ENCODE data around the gene ITGA1. TPM values are rescaled to one million over a fixed set of nuclear protein-coding genes. Genes with fewer than 3 reads are reported as not detected.

Gene ITGA1
- total RNA-seq, 2 donors from 2014 or later, result 129 to 136 TPM

- Mint-ChIP-seq H3K9me3 (peaks cover 4% of the 10 kb centered on the region), H3K4me1 (ENCODE audit: low read depth in 2 of 2) (peaks cover 25 to 29% of the 10 kb centered on the region in 2 donors), H3K36me3 (no peaks in the 10 kb centered on the region), H3K27me3 (peaks cover 0 to 14% of the 10 kb centered on the region in 2 donors), H3K4me3 (no peak overlapping the region), H3K27ac (no peak overlapping the region)
- no peak for ATAC-seq
- DNase-seq (ENCODE audit: low spot score), result no peak
These were observed 8.9 kb upstream of the ITGA1 start for GRCh38 chr5:52778781-52779180.

GRCh38 chr5:52779213-52779612 is 8.5 kb upstream of the ITGA1 start:
- H3K27me3 Mint-ChIP-seq, result peaks cover 0 to 11% of the 10 kb centered on the region in 2 donors
- no peak overlapping the region for H3K4me3 Mint-ChIP-seq
- no peaks in the 10 kb centered on the region for H3K36me3 Mint-ChIP-seq
- no peak for ATAC-seq
- H3K4me1 Mint-ChIP-seq (ENCODE audit: low read depth in 2 of 2), result peaks cover 21 to 26% of the 10 kb centered on the region in 2 donors
- no peak overlapping the region for H3K27ac Mint-ChIP-seq
- no peak for DNase-seq (ENCODE audit: low spot score)
- H3K9me3 Mint-ChIP-seq, result peaks cover 4% of the 10 kb centered on the region

GRCh38 chr5:52783226-52783959 is 4.3 kb upstream of the ITGA1 start:
- H3K36me3 Mint-ChIP-seq, result no peaks in the 10 kb centered on the region
- ATAC-seq (no peak), DNase-seq (ENCODE audit: low spot score) (no peak)
- H3K4me3 Mint-ChIP-seq, result no peak overlapping the region
- peaks cover 22 to 23% of the 10 kb centered on the region in 2 donors for H3K4me1 Mint-ChIP-seq (ENCODE audit: low read depth in 2 of 2)
- no peaks in the 10 kb centered on the region for H3K9me3 Mint-ChIP-seq
- peak overlapping the region in 1 of 2 donors; percentile 44 for H3K27ac Mint-ChIP-seq
- peaks cover 9 to 18% of the 10 kb centered on the region in 2 donors for H3K27me3 Mint-ChIP-seq

- H3K27me3 Mint-ChIP-seq, result peaks cover 7 to 18% of the 10 kb centered on the region in 2 donors
- DNase-seq (ENCODE audit: low spot score) (no peak), ATAC-seq (no peak)
- H3K27ac Mint-ChIP-seq, result peak overlapping the region in 1 of 2 donors; percentile 26
- peaks cover 26 to 29% of the 10 kb centered on the region in 2 donors for H3K4me1 Mint-ChIP-seq (ENCODE audit: low read depth in 2 of 2)
- no peaks in the 10 kb centered on the region for H3K9me3 Mint-ChIP-seq
- H3K4me3 Mint-ChIP-seq, result peak overlapping the region; percentile 15
- peaks cover 7% of the 10 kb centered on the region for H3K36me3 Mint-ChIP-seq
These were observed 3.0 kb upstream of the ITGA1 start for GRCh38 chr5:52784737-52785136.

GRCh38 chr5:52786391-52786790 is 1.3 kb upstream of the ITGA1 start:
- Mint-ChIP-seq H3K4me1 (ENCODE audit: low read depth in 2 of 2) (peaks cover 40 to 44% of the 10 kb centered on the region in 2 donors), H3K27me3 (peaks cover 5 to 18% of the 10 kb centered on the region in 2 donors), H3K27ac (peak overlapping the region; percentile 72 to 98), H3K36me3 (peaks cover 21% of the 10 kb centered on the region), H3K9me3 (peaks cover 4% of the 10 kb centered on the region), H3K4me3 (peak overlapping the region; percentile 80)
- ATAC-seq (no peak), DNase-seq (ENCODE audit: low spot score) (no peak)

- Mint-ChIP-seq H3K4me3 (peak overlapping the region; percentile 80), H3K27ac (peak overlapping the region; percentile 72 to 98), H3K27me3 (peaks cover 2 to 18% of the 10 kb centered on the region in 2 donors), H3K9me3 (peaks cover 4% of the 10 kb centered on the region), H3K4me1 (ENCODE audit: low read depth in 2 of 2) (peaks cover 40 to 44% of the 10 kb centered on the region in 2 donors), H3K36me3 (peaks cover 21% of the 10 kb centered on the region)
- ATAC-seq (no peak), DNase-seq (ENCODE audit: low spot score) (no peak)
These were observed 642 bp upstream of the ITGA1 start for GRCh38 chr5:52786949-52787599.

GRCh38 chr5:52788505-52788821 is 747 bp downstream of the ITGA1 start:
- H3K36me3 Mint-ChIP-seq, result peaks cover 21% of the 10 kb centered on the region
- H3K4me3 Mint-ChIP-seq, result peak overlapping the region; percentile 80
- peaks cover 44 to 49% of the 10 kb centered on the region in 2 donors for H3K4me1 Mint-ChIP-seq (ENCODE audit: low read depth in 2 of 2)
- DNase-seq (ENCODE audit: low spot score) (no peak), ATAC-seq (no peak)
- H3K27ac Mint-ChIP-seq, result peak overlapping the region; percentile 72 to 98
- peaks cover 4% of the 10 kb centered on the region for H3K9me3 Mint-ChIP-seq
- peaks cover 2 to 18% of the 10 kb centered on the region in 2 donors for H3K27me3 Mint-ChIP-seq

- H3K27me3 Mint-ChIP-seq, result peaks cover 2 to 18% of the 10 kb centered on the region in 2 donors
- peaks cover 4% of the 10 kb centered on the region for H3K9me3 Mint-ChIP-seq
- H3K4me3 Mint-ChIP-seq, result peak overlapping the region; percentile 80
- peak overlapping the region; percentile 72 to 98 for H3K27ac Mint-ChIP-seq
- ATAC-seq, result no peak
- peaks cover 21% of the 10 kb centered on the region for H3K36me3 Mint-ChIP-seq
- peaks cover 43 to 45% of the 10 kb centered on the region in 2 donors for H3K4me1 Mint-ChIP-seq (ENCODE audit: low read depth in 2 of 2)
- DNase-seq (ENCODE audit: low spot score), result no peak
These were observed 1.7 kb downstream of the ITGA1 start for GRCh38 chr5:52789378-52789777.

GRCh38 chr5:52789851-52790250 is 2.1 kb downstream of the ITGA1 start:
- peak overlapping the region; percentile 80 for H3K4me3 Mint-ChIP-seq

GRCh38 chr5:52791366-52791765 is 3.6 kb downstream of the ITGA1 start:
- H3K36me3 Mint-ChIP-seq, result peaks cover 21% of the 10 kb centered on the region
- DNase-seq (ENCODE audit: low spot score) (no peak), ATAC-seq (no peak)
- peak overlapping the region; percentile 80 for H3K4me3 Mint-ChIP-seq
- H3K27me3 Mint-ChIP-seq, result peaks cover 2 to 8% of the 10 kb centered on the region in 2 donors
- peaks cover 4% of the 10 kb centered on the region for H3K9me3 Mint-ChIP-seq
- H3K4me1 Mint-ChIP-seq (ENCODE audit: low read depth in 2 of 2), result peaks cover 37 to 42% of the 10 kb centered on the region in 2 donors
- peak overlapping the region in 1 of 2 donors; percentile 98 for H3K27ac Mint-ChIP-seq

More at GRCh38 chr5:52789851-52790250, 2.1 kb downstream of the ITGA1 start:
- Mint-ChIP-seq H3K4me1 (ENCODE audit: low read depth in 2 of 2) (peaks cover 43 to 45% of the 10 kb centered on the region in 2 donors), H3K36me3 (peaks cover 21% of the 10 kb centered on the region), H3K27ac (peak overlapping the region; percentile 72 to 98), H3K9me3 (peaks cover 4% of the 10 kb centered on the region), H3K27me3 (peaks cover 2 to 18% of the 10 kb centered on the region in 2 donors)
- ATAC-seq, result no peak
- DNase-seq (ENCODE audit: low spot score), result no peak

- peaks cover 4% of the 10 kb centered on the region for H3K9me3 Mint-ChIP-seq
- H3K4me1 Mint-ChIP-seq (ENCODE audit: low read depth in 2 of 2), result peaks cover 40 to 53% of the 10 kb centered on the region in 2 donors
- H3K36me3 Mint-ChIP-seq, result peaks cover 15% of the 10 kb centered on the region
- no peak overlapping the region for H3K27ac Mint-ChIP-seq
- H3K27me3 Mint-ChIP-seq, result peaks cover 0 to 5% of the 10 kb centered on the region in 2 donors
- no peak overlapping the region for H3K4me3 Mint-ChIP-seq
- ATAC-seq (no peak), DNase-seq (ENCODE audit: low spot score) (no peak)
These were observed 6.8 kb downstream of the ITGA1 start for GRCh38 chr5:52794519-52794918.

- no peaks in the 10 kb centered on the region for H3K9me3 Mint-ChIP-seq
- H3K27ac Mint-ChIP-seq, result no peak overlapping the region
- DNase-seq (ENCODE audit: low spot score) (no peak), ATAC-seq (no peak)
- no peak overlapping the region for H3K4me3 Mint-ChIP-seq
- H3K27me3 Mint-ChIP-seq, result peaks cover 0 to 5% of the 10 kb centered on the region in 2 donors
- peaks cover 7% of the 10 kb centered on the region for H3K36me3 Mint-ChIP-seq
- H3K4me1 Mint-ChIP-seq (ENCODE audit: low read depth in 2 of 2), result peaks cover 43 to 56% of the 10 kb centered on the region in 2 donors
These were observed 8.3 kb downstream of the ITGA1 start for GRCh38 chr5:52796031-52796430.

- no peak for ATAC-seq
- Mint-ChIP-seq H3K9me3 (no peaks in the 10 kb centered on the region), H3K4me3 (peak overlapping the region; percentile 30), H3K4me1 (ENCODE audit: low read depth in 2 of 2) (peaks cover 46 to 59% of the 10 kb centered on the region in 2 donors), H3K27me3 (peaks cover 0 to 5% of the 10 kb centered on the region in 2 donors), H3K36me3 (peaks cover 10% of the 10 kb centered on the region), H3K27ac (peak overlapping the region in 1 of 2 donors; percentile 10)
- DNase-seq (ENCODE audit: low spot score), result no peak
These were observed 8.9 kb downstream of the ITGA1 start for GRCh38 chr5:52796516-52797103.

- H3K27ac Mint-ChIP-seq, result peak overlapping the region; percentile 90 to 96
- peak overlapping the region; percentile 93 for H3K4me3 Mint-ChIP-seq
- H3K4me1 Mint-ChIP-seq (ENCODE audit: low read depth in 2 of 2), result peaks cover 41 to 57% of the 10 kb centered on the region in 2 donors
- peaks cover 10% of the 10 kb centered on the region for H3K36me3 Mint-ChIP-seq
- ATAC-seq (no peak), DNase-seq (ENCODE audit: low spot score) (no peak)
- H3K27me3 Mint-ChIP-seq, result peaks cover 0 to 5% of the 10 kb centered on the region in 2 donors
- H3K9me3 Mint-ChIP-seq, result no peaks in the 10 kb centered on the region
These were observed 11.2 kb downstream of the ITGA1 start for GRCh38 chr5:52798938-52799337.
